Loucy (cell line): Measurements from ENCODE around the gene UBE2D1.

ENCODE experiments used
- H2AFZ ChIP-seq: fragments of 200-600 bp; sonication (generic); 2 replicates; pipeline ENCODE4 v1.6.0; 2016; ENCODE audit warnings: antibody characterized with exemption, mild to moderate bottlenecking, low read length, moderate library complexity
- H3F3A ChIP-seq: fragments of 200-600 bp; 2 replicates; pipeline ENCODE4 v1.6.0; 2016; ENCODE audit warnings: antibody characterized with exemption, low read depth, mild to moderate bottlenecking
- H3K27me3 ChIP-seq: fragments of 200-600 bp; sonication (generic); 2 replicates; pipeline ENCODE4 v1.6.1; 2014; ENCODE audit warnings: low read length, mild to moderate bottlenecking; ENCODE audit not compliant: insufficient read depth, poor library complexity, severe bottlenecking
- H3K36me3 ChIP-seq: fragments of 200-600 bp; sonication (generic); 2 replicates; pipeline ENCODE4 v1.6.1; 2016; ENCODE audit warnings: low read length; ENCODE audit not compliant: insufficient read depth
- H3K4me1 ChIP-seq: fragments of 200-600 bp; sonication (generic); 2 replicates; pipeline ENCODE4 v1.5.1; 2014; ENCODE audit warnings: low read length, mild to moderate bottlenecking; ENCODE audit not compliant: insufficient read depth, poor library complexity, severe bottlenecking
- H3K4me2 ChIP-seq: fragments of 200-600 bp; sonication (generic); 2 replicates; pipeline ENCODE4 v1.6.0; 2014; ENCODE audit warnings: antibody characterized with exemption, low read length, low read depth, mild to moderate bottlenecking; ENCODE audit not compliant: poor library complexity, severe bottlenecking
- H3K4me3 ChIP-seq: fragments of 200-600 bp; sonication (generic); 2 replicates; pipeline ENCODE4 v1.5.1; 2014; ENCODE audit warnings: low read length, mild to moderate bottlenecking, mixed read lengths; ENCODE audit not compliant: poor library complexity, severe bottlenecking
- H3K79me2 ChIP-seq: fragments of 200-600 bp; sonication (generic); 2 replicates; pipeline ENCODE4 v1.6.1; 2014; ENCODE audit warnings: low read length; ENCODE audit not compliant: insufficient read depth
- H3K9ac ChIP-seq: fragments of 200-600 bp; sonication (generic); 2 replicates; pipeline ENCODE4 v1.6.0; 2014; ENCODE audit warnings: mild to moderate bottlenecking, low read depth, low read length, moderate library complexity; ENCODE audit not compliant: poor library complexity, severe bottlenecking
- H3K9me2 ChIP-seq: fragments of 200-600 bp; sonication (generic); replicated peaks from 2 replicates; pipeline ENCODE4 v1.6.1; 2016; ENCODE audit warnings: low read depth, low read length, mixed read lengths
- H3K9me3 ChIP-seq: fragments of 200-600 bp; sonication (generic); 2 replicates; pipeline ENCODE4 v1.6.1; 2014; ENCODE audit warnings: mild to moderate bottlenecking, antibody characterized with exemption, low read length, low read depth; ENCODE audit not compliant: insufficient read depth
- H4K20me1 ChIP-seq: fragments of 200-600 bp; sonication (generic); 2 replicates; pipeline ENCODE4 v1.6.0; 2014; ENCODE audit warnings: antibody characterized with exemption, low read length, mild to moderate bottlenecking; ENCODE audit not compliant: insufficient read depth, poor library complexity, severe bottlenecking
- EZH2phosphoT487 ChIP-seq: fragments of 200-600 bp; IDR thresholded peaks from 2 replicates; pipeline ENCODE4 v1.6.1; 2018; ENCODE audit warnings: antibody characterized with exemption, mild to moderate bottlenecking, moderate library complexity, borderline replicate concordance
- TF ChIP-seq, protein P1 (sequence below): fragments of 200-600 bp; sonication (generic); conservative IDR thresholded peaks from 2 replicates; pipeline ENCODE4 v1.5.1; 2014; ENCODE audit warnings: mild to moderate bottlenecking, antibody characterized with exemption, low read length

The UBE2D1 gene

DNA sequence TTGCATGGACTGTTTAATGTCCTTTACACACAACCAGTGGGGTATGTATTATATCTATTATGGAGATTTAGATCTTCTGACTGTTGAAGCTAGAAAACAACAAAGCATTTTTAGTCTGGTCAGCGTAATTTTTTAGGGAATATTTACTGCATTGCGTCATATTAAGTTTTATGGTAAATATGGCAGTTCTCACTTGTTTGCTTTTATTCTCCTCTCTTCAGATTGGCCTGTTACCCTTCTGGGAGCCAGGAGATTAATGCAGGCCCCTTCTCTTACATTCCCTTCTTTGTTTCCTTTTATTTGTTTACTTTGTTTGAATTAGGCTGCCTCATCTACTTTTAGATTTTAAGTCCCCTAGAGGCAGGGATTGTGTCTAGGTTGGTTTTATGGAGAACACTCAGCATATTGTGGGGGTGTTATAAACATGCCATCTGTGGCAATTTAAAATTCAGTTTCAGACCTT, 13.8 kb downstream of the UBE2D1 start:
- Histone ChIP-seq H2AFZ (no peak overlapping the region), H3K4me3 (no peak overlapping the region), H3K79me2 (peaks cover 25% of the 10 kb centered on the region; the same call in 1 of the 2 replicates), H3K4me2 (no peak overlapping the region), H3K9ac (no peak overlapping the region), H4K20me1 (peaks cover 3% of the 10 kb centered on the region), H3F3A (no peaks in the 10 kb centered on the region), H3K36me3 (no peaks in the 10 kb centered on the region), H3K4me1 (no peaks in the 10 kb centered on the region), H3K9me2 (no peaks in the 10 kb centered on the region), H3K9me3 (no peaks in the 10 kb centered on the region), H3K27me3 (no peaks in the 10 kb centered on the region)
- TF ChIP-seq EZH2phosphoT487: no peak
- TF ChIP-seq, protein P1, sequence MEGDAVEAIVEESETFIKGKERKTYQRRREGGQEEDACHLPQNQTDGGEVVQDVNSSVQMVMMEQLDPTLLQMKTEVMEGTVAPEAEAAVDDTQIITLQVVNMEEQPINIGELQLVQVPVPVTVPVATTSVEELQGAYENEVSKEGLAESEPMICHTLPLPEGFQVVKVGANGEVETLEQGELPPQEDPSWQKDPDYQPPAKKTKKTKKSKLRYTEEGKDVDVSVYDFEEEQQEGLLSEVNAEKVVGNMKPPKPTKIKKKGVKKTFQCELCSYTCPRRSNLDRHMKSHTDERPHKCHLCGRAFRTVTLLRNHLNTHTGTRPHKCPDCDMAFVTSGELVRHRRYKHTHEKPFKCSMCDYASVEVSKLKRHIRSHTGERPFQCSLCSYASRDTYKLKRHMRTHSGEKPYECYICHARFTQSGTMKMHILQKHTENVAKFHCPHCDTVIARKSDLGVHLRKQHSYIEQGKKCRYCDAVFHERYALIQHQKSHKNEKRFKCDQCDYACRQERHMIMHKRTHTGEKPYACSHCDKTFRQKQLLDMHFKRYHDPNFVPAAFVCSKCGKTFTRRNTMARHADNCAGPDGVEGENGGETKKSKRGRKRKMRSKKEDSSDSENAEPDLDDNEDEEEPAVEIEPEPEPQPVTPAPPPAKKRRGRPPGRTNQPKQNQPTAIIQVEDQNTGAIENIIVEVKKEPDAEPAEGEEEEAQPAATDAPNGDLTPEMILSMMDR: no peak

DNA sequence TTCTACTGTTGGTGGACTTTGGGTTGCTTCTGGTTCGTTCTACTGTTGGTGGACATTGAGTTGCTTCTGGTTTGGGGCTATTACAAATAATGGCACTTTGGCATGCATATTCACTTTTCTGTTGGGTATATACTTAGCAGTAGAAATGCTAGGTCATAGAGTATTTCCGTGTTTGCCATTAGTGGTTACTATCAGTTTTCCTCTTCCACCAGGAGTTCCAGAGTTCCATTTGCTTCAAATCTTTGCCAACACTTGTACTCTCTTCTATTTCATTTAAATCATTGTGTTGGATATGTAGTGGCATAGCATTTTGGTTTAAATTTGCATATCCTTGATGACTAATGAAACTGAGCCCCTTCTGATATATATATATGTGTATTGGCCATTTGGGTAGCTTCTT, 15.2 kb downstream of the UBE2D1 start:
- TF ChIP-seq EZH2phosphoT487: no peak
- TF ChIP-seq, protein P1: no peak
- H2AFZ ChIP-seq: no peak overlapping the region
- no peak overlapping the region for H3K9ac ChIP-seq
- H3K4me3 ChIP-seq: no peak overlapping the region
- H3K36me3 ChIP-seq: no peaks in the 10 kb centered on the region
- H3K9me3 ChIP-seq: no peaks in the 10 kb centered on the region
- H3K4me2 ChIP-seq: no peak overlapping the region
- H3K27me3 ChIP-seq: no peaks in the 10 kb centered on the region
- peaks cover 3% of the 10 kb centered on the region for H4K20me1 ChIP-seq
- no peaks in the 10 kb centered on the region for H3F3A ChIP-seq
- H3K79me2 ChIP-seq: peaks cover 25% of the 10 kb centered on the region; the same call in 1 of the 2 replicates
- H3K9me2 ChIP-seq: no peaks in the 10 kb centered on the region
- H3K4me1 ChIP-seq: no peaks in the 10 kb centered on the region

DNA sequence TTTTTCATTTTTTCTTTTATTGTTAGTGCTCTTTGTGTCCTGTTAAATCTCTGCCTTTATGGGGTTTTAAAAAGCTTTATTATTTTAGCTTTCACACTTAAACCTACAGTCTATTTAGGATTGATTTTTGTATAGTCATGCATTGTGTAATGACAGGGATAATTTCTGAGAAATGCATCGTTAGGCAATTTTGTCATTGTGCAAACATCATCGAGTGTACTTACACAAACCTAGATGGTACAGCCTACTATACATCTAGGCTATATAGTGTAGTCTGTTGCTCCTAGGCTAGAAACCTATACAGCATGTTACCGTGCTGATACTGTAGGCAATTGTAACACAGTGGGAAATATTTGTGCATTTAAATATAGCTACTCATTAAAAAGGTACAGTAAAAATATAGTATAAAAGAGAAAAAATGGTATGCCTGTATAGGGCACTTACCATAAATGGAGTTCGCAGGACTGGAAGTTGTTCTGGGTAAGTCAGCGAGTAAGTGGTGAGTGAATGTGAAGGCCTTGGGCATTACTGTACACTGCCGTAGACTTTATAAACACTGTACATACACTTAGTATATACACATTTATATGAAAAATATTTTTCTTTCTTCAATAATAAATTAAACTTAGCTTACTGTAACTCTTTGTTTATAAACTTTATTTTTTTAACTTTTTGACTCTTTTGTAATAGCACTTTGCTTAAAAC, 16.0 kb downstream of the UBE2D1 start:
- Histone ChIP-seq H2AFZ (no peak overlapping the region), H3K9ac (no peak overlapping the region), H3K4me2 (no peak overlapping the region), H3K9me2 (no peaks in the 10 kb centered on the region), H3K4me1 (no peaks in the 10 kb centered on the region), H3K9me3 (no peaks in the 10 kb centered on the region), H4K20me1 (peaks cover 3% of the 10 kb centered on the region), H3K36me3 (no peaks in the 10 kb centered on the region), H3F3A (no peaks in the 10 kb centered on the region), H3K4me3 (no peak overlapping the region), H3K27me3 (no peaks in the 10 kb centered on the region), H3K79me2 (peaks cover 25% of the 10 kb centered on the region; the same call in 1 of the 2 replicates)
- TF ChIP-seq EZH2phosphoT487: no peak
- TF ChIP-seq, protein P1: no peak
